TTC549 (cell line): ENCODE measurements around the gene ILKAP.

Experiments used
- FAIRE-seq: peaks from 2 replicates; lab custom pipeline; 2012; peaks lifted over from hg19 to GRCh38; lab: Jason Lieb, UNC

ILKAP gene

DNA sequence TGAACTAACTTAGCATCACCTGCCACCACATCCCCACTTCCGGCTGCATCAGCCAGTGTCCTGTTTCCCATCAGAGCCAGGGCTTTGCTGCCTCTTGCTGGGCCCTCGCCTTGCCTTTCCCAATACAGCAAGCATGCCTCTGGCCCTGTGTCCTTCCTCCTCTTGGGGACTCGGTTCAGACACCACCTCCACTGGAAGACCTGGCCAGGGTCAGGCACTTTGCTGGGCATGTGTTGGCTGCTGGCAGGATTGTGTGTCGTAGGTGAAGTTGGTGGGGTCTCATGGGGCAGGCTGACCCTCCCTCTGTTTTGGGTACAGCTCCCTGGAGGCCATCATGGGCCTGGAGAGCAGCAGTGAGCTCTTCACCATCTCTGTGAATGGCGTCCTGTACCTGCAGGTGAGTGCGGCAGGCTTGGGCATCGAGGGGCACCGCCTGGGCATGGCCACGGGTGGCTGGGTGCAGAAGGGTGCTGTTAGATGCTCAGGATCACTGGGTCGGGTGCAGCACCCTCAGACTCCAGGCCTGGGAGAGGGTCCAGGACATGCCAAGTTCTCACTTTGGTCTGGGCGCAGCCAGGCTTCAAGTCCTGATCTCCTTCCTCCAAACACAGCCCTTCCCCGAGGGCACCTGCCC is 38.1 kb downstream of the ILKAP start:
- FAIRE-seq = no peak

DNA sequence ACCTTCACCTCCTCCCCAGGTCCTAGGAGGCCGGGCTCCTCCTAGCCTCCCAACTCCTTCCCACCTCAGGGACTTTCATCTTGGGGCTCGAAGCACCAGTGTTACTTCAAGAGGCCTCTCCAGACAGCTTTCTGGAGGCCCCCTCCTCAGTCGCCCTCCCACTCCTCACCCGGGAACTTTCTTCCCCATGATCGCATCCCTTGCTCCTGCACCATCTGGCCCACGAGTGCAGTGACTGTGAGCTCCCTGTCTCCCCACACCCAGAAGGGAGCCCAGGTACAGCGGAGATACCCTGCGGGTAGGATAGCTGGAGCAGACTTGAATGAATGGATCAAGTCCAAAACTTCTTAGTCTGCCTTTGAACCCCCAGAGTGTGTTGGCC is 38.6 kb downstream of the ILKAP start:
- no peak for FAIRE-seq

DNA sequence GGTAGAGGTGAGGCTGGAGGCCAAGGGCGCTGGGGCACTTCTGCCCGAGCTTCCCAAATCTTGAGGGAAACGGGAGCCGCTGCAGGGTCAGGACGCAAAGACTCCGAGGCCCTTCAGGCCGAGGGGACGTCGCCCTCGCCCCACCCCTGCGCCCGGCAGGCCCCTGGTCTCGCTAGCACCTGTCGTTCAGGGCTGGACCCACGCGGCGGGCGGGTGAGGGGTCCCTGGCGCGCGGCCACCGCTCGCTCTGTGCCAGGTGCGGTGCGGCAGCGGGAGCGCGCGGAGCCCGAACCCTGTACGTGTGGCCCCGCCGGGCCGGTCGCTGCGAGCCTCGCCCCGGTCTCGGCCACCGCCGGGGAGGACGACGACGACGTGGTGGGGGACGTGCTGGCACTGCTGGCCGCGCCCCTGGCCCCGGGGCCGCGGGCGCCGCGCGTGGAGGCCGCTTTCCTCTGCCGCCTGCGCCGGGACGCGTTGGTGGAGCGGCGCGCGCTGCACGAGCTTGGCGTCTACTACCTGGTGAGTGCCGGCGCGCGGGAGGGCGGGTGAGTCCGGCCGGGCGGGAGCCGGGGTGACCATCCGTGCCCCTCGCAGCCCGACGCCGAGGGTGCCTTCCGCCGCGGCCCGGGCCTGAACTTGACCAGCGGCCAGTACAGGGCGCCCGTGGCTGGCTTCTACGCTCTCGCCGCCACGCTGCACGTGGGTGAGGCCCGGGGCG is 39.9 kb downstream of the ILKAP start:
- FAIRE-seq = no peak

DNA sequence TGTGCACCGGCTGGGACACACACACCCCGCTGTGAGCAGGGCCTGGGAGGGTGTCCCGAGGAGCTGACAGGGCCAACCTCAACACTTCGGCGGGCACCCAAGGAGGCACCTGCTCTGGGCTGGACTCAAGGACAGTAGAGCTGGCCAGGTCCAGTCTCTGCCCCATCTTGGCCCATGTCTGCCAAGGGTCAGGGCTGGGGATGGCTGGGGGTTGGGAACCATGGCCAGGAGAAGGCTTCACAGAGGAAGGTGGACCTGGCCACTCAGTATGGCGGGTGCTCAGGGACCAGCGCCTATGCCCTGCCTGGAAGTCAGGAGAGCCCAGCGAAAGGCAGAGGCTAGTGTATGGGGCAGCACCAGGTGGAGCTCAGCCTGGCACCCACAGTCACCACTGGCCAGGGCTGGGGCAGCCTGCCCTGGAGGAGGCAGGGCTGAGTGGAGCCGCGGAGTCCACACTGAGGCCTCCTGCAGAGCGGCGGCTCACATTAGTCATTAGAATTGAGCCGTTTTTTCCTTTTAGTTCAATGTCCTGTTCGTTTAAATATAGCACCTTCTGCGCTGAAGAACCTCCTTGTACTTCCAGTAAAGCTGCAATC is 40.6 kb downstream of the ILKAP start:
- FAIRE-seq = no peak

DNA sequence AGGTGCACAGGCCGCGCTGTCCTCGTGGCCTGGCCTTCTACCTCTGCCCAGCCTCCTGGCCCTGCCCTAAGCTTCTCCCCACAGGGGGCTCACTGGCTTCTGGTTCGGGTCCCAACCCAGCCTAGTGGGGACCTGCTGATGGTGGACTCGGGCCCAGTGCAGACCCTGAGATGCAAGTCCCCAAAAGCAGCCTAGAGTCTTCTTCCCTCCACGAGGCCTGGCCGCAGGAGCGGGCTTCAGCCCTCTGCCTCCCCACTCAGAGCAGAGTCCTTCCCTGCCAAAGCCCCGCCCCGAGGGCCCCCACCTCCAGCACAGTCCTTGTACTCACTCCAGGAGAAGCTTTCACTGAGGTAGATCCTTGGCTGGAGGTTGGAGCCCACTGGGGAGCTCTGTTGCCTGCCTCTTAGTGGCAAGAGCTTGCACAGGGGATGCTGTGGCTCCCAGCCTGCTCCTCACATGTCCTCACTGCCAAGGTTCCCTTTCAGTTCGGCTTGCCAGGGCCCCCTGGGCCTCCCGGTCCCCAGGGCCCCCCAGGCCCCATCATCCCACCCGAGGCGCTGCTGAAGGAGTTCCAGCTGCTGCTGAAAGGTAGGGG is 41.1 kb downstream of the ILKAP start:
- FAIRE-seq = no peak

DNA sequence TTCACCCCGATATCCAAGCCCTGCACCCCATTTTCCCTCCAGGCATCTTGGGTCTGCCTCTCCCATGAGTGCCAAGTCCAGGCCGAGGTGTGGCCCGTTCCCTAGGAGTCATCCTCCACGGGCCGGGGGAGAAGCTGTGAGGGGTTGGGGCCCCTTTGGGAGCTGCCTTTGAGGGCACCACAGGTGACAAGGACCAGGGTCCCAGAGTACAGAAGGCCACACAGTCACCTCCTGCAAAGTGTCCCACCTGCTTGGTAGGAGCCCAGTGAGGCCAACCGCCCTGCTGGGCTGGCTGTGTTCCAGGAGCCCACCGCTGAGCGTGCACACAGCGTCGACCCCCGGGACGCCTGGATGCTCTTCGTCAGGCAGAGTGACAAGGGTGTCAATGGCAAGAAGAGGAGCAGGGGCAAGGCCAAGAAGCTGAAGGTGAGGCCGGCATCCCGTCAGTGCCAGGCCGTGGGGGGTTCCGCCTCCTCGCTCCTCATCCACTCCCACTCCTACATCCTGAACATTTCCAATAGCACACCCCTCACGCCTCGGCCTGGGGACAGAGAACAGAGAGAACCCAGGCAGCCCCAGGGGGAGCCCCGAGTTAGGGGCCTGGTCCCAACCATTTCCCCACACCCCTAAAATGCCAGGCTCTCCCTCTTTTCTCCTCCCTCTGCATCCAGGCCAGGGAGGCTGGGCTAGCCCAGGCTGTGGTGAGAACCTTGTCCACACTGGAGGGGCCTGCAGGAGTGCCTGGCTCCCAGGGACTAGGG is 42.0 kb downstream of the ILKAP start:
- no peak for FAIRE-seq

DNA sequence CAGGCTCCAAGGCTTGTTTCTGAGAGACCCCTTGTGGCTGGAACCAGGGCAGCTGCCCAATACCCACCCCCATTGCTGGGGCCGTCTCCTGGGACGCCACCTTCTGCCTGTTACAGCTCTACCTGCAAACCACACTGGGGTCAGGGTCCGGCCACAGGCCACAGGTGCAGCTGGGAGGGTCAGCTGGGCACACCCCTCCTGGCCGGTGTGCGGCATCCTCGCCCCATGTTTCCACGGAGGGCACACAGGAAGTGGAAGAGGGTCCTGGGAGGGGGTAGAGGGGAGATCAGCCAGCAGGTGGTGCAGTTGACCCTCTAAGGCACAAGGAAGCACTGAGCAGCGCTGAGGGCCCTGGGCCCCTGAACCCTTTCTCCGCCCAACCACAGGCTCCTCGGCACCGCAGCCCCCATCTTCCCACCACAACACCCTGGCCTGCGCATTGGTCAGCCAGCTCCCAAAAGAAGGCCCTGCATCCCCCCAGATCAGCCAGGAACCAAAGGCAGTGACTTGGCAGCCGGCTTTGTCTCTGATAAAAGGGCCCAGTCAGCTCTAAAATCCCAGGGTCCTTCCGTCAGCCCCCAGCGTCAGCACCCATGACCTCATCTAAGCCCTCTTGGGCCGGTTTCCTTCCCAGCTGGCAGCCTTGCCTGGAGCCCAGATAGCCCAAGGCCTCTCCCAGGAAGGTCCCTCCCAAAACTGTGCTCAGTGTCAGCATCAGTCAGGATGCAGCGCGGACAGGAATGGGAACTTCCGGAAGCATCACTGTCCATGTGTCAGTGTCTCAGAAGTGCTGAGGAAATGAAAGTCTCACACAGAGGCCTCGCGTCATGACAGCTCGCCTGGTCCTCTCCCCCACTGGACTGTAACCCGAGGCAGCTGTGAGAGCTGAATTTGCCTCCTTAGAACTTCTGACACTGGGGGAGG is 43.0 kb downstream of the ILKAP start:
- no peak for FAIRE-seq

DNA sequence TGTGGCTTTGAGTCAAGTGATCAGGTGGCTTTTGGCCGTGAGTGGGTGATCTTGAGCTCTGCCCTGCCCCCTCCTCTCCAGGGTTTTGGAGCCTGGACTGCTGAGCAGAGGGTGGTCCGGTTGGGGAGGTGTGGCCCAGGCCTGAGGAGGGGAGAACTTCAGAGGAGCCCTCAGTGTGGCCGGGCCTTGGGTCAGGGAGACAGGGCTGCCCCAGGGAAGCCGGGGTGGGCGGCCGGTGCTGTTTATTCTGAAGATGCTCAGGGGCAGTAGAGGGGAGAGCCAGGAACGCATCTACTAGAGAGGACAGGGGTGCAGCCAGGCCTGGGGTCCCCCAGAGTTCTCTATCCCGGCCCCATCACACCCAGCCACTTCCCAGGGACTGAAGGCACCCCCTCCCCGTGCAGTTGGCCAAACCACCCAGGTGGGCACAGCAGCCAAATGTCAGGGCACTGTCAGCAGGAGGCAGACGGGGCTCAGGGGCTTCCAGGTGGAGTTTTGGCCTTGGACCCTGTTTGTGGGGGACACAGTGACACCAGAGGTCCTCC is 43.8 kb downstream of the ILKAP start:
- no peak for FAIRE-seq

DNA sequence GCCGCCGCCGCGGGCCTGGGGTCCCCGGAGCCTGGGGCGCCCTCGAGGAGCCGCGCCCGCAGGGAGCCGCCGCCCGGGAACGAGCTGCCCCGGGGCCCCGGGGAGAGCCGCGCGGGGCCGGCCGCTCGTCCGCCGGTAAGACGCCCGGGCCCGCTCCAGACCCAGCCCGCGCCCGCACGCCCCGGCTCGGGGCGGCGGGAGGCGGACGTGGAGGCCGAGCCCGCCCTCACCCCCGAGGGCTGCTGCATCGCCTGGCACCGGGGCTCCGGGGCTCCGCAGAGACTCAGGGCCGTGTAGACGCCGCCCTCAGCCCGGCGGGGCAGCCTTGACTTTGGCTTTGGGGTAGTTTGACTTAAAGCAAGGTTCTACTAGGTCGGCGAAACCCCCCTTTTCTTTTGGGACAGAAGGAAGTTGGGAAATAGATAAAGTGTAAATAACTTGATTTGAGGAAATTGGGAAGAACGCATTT is 44.4 kb downstream of the ILKAP start:
- FAIRE-seq = no peak

DNA sequence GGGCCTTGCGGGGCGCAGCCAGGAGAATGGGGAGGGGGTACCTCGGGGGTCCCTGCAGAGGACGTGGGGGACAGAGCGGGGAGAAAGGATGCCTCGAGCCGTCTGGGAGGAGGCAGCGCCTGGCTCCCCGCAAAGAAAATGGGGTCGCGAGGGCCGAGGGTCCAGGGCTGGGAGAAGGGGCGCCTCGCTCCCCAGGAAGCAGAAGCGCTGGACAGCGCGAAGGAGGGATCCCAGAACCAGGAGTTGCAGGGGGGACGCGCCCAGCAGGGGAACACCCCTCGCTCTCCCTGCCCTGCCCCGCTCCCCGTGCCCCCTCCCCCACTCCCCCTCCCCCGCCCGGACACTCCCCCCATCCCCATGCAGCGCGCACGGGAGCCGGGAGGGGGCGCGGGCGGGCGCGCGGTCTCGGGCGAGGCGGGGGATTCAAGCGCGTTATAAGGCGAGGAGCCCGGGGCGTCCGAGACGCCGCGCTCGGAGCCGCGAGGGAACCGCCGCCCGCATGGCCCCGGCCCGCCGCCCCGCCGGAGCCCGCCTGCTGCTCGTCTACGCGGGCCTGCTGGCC is 44.9 kb downstream of the ILKAP start, which contains the start of gene ERFE:
Gene ERFE, plus strand, starts transcription at position 462 of the 562 bp plus-strand sequence. Its CDS starts 38 bp downstream, at position 500.
- no peak for FAIRE-seq

DNA sequence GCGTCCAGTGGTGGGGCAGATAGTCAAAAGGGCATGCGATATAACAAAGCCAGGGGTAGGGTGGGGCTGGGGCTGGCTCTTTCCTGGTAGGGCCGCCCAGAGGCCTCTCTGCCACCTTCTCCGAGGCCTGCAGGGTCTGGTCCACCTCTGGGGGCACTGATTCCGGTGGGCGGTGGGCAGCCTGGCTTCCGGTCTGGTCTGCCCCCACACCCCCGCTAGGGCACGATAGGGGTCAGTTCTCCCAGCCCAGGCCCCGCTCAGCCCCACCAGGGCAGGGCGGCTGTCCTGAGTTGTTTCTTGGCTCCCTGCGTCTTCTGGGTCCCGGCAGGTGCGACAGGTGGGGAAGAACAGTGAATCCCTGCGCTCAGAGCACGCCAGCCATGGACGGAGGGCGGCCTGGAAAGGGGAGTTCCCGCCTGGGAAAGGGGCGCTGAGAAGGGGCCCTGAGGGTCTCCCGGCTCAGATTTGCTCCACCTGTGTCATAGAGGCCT is 45.4 kb downstream of the ILKAP start:
- no peak for FAIRE-seq

DNA sequence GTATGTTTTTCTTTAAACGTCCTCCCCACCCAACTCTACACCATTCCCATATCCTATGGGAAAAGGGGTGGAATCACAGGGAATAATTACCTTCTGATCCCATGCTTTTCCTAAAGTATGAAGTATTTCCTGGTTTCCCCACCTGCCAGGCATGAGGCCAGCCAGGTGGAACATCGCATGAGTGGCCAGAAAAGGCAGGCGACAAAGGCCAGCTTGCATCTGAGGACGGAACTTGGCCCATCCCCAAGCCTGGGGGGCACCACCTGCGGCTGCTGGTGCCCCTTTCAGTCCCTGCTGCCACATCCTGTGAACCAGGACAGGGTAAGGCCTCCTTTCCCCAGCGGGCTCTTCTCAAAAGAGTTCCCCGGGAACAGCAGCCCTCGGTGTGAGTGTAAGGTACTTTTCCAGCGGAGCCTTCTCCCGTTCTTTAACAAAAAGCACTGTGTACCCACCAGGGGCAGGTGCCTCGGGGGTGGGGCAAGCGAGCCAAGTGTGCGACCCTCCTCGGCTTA is 45.9 kb downstream of the ILKAP start:
- no peak for FAIRE-seq

DNA sequence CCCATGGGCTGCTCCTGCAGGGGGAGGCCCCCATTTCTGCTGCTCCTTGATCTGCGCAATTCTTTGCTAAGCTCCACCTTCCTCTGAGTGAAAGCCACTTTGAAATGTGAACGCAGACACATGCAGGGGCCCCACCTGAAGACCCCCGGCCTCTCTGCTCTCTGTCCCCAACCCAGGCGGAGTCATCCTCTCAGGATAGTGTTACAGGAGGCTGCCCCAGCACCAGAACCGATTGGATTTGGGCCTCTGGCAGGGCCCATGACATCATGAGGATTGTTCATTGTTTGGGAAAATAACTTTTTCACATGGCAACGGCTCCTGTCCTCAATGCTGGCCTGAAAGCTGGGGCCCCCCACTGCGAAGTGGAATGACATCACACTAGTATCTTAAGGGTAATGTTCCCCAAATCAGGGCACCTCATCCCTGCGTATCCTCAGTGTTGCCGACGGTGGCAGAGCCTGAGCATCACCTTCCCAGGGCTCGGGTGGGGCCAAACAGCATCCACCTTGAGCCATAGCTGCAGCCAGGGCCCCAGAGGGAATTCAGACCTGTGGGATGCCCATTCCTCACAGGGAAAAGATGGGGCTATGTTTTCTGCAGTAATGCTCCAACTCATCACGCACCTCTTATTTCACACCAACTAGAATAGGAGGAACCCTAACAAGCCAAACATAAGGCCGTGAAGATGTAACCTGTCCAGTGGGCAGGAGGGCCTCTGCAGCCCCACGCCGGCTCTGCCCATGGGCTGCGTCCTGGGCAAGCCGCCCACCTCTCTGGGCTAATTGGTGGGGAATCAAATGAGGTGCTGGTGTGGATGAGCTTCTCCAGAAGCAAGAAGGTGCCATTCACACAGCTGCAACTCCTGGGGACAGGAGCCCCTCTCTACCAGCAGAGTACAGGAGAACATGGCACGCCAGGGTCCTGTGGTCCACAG is 47.5 kb downstream of the ILKAP start:
- no peak for FAIRE-seq

DNA sequence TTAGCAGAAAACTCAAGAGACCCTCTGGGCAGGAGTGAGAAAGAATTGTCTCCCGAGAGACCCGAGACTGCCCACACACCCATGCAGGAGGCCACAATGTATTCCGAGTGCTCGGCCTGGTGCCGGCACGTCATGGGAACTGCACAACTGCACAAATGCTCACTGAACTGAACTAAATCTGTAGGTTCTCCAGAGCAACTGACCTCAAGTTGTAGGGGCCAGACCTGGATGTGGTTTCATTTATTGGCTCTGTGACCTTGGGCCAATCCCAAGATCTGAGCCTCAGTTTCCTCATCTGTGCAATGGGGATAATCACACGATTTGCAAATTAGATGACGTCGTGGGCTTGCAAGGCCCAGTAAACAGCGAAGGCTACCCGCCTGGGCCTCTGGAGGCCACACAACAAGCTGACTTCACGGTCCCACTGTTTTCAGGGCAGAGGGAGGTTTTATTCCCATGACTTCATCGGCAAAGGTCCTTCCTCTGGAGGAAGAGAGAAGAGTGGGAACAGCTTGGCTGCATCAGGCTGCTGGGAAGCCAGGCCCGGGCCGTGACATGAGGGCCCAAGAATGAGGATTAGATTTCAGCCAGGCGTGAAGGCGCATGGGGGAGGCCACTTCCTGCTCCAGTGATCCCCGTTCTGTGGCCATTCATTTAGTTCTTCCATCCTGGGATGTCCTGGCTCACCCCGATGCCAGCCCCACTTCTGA is 48.3 kb downstream of the ILKAP start:
- FAIRE-seq = no peak

DNA sequence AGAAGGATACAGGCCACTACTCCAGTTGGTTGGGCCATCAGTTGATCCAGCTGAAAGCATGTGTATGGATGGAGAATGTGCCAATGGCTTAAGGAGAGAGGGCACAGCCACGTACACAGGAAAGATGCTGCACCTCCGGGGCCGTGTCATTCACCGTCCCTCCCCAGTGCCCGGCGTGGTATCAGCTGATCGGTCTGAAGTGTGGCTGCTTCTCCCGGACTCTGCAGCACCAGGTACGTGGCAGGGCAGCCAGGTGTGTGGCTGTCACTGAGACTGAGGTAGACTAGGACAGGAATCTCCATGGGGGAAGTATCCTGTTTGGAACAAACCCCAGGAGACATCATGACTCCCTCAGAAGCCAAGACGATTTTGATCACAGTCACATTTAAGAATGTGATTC is 48.9 kb downstream of the ILKAP start:
- FAIRE-seq = no peak

DNA sequence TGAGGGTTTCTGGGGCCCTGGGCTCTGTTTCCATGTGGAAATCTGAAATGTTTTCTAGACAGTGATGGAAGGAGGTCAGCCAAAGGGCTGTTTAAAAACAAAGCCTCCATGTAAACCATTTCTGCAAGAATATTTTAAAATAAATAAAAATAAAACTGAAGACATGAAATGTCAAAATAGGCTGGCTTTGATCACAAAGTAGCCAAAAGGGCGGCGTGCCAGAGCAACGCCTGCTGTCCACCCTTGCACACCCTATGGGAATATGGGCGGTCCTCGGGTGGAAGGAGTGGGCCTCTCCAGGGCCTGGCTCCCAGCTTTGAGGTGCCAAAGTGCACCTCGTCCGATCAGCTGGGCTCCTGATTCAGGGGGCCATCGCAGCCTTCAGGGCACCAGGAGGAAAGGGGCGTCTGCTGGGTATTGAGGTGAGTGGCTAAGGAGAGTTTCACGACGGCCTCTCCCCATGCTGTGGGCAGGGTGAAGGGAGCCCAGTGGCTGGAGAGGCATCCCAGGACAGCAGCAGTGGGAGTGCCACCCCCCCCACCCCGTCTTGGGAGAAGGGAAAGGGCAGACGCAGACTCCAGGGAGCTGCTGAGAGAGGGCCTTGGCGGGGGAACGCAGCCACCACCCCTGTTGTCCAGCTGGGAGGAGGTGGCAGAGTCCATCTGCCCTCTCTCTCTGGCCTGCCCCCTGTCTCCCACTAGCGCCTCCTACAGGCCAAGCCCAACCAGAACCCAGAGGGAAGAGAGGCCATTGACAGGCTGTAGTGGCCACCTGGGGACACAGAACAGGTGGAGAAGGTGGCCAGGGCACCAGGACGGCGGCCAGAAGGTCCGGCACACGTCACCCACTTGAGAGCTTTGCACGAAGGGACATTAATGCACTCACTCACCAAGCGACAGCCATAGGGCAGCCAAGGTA is 50.5 kb downstream of the ILKAP start:
- no peak for FAIRE-seq

DNA sequence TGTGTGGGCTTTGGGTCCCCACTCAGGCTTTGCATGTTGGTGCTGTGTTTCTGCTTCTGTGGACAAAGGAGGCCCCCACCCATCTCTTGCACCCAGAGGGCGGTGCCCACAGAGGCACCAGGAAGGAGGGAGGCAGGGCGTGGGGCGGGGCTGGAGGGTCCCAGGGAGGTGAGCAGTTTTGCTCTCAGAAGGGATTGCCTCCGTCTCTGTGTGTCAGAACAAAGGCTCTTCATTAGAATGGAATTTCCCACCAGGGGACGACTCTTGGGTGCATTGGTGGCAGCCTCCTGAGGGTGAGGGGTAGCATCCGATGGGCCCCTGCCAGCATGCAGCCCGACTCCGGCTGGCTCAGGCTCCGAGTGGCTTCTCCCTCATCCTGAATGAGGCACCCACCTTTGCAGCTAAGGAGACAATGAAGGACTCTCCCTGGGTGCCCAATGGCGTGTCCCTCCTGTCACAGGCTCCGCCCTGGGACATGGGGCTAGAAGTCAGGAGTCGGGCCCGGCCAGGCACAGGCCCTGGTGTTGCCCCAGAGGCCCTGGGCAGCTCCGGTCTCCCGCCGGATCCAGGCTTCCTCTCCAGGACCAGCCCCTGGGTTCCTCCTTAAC is 51.8 kb downstream of the ILKAP start:
- no peak for FAIRE-seq
